ENCODE data around the gene HOXA4. TPM values are rescaled to one million over a fixed set of nuclear protein-coding genes. Genes with fewer than 3 reads are reported as not detected.

HOXA4 gene
- not detected in 2 replicates for total RNA-seq

GRCh38 chr7:27130540-27131389, at the start of gene HOXA4:
Gene HOXA4, minus strand, starts transcription at chr7:27130757. Its CDS starts 24 bp downstream, at chr7:27130733.

GRCh38 chr7:27173956-27174873, 43.7 kb upstream of the HOXA4 start, which contains the start of gene HOXA10:
Gene HOXA10, minus strand, starts transcription at chr7:27174320. Its CDS starts 14 bp downstream, at chr7:27174306.

GRCh38 chr7:27165089-27165995, 34.8 kb upstream of the HOXA4 start, which contains the start of gene HOXA9:
Gene HOXA9, minus strand, starts transcription at chr7:27165537. Its CDS starts 80 bp downstream, at chr7:27165457.

GRCh38 chr7:27156508-27156898, 25.9 kb upstream of the HOXA4 start, which contains the start of gene HOXA7:
Gene HOXA7, minus strand, starts transcription at chr7:27156675. Its CDS starts 130 bp downstream, at chr7:27156545.

GRCh38 chr7:27151931-27152815, 21.6 kb upstream of the HOXA4 start, which contains the start of gene HOXA3:
Gene HOXA3, minus strand, starts transcription at chr7:27152583. Its CDS starts 41,943 bp downstream, at chr7:27110640.

GRCh38 chr7:27147199-27148030, 16.9 kb upstream of the HOXA4 start, which contains the start of gene HOXA6:
Gene HOXA6, minus strand, starts transcription at chr7:27147774. Its CDS starts 25 bp downstream, at chr7:27147749.

GRCh38 chr7:27143023-27143949, 12.7 kb upstream of the HOXA4 start, which contains the start of gene HOXA5:
Gene HOXA5, minus strand, starts transcription at chr7:27143681. Its CDS starts 74 bp downstream, at chr7:27143607.

GRCh38 chr7:27102581-27103442, 27.7 kb downstream of the HOXA4 start, which contains the start of gene HOXA2:
Gene HOXA2, minus strand, starts transcription at chr7:27102683. Its CDS starts 183 bp downstream, at chr7:27102500.

GRCh38 chr7:27095897-27096767, 34.4 kb downstream of the HOXA4 start, which contains the start of gene HOXA1:
Gene HOXA1, minus strand, starts transcription at chr7:27096000. Its CDS starts 88 bp downstream, at chr7:27095912.

Small RNAs within 50 kb of the gene (small RNA-seq; reads per million reads assigned to genes)
- gene AC004080.5: not detected
- not detected for gene RF01977

Other genes starting within 250 kb of the HOXA4 start
- under 0.01 TPM in 1 of 2 replicates, not detected in the other for gene HOXA1, start 34.8 kb downstream of the HOXA4 start, total RNA-seq
- gene HOXA2, start 28.1 kb downstream of the HOXA4 start, total RNA-seq: 0.12 and 0.32 TPM in 2 replicates
- not detected in 2 replicates for gene HOXA5, start 12.9 kb upstream of the HOXA4 start, total RNA-seq
- gene HOXA6, start 17.0 kb upstream of the HOXA4 start, total RNA-seq: not detected in 2 replicates
- gene HOXA3, start 21.8 kb upstream of the HOXA4 start, total RNA-seq: not detected in 2 replicates
- gene HOXA7, start 25.9 kb upstream of the HOXA4 start, total RNA-seq: not detected in 2 replicates
- 0.36 TPM in 1 of 2 replicates, not detected in the other for gene HOXA9, start 34.8 kb upstream of the HOXA4 start, total RNA-seq
- gene HOXA10, start 43.6 kb upstream of the HOXA4 start, total RNA-seq: not detected in 2 replicates
- gene HOXA11, start 54.5 kb upstream of the HOXA4 start, total RNA-seq: not detected in 2 replicates
- gene HOXA13, start 69.3 kb upstream of the HOXA4 start, total RNA-seq: not detected in 2 replicates
- gene EVX1, start 112.0 kb upstream of the HOXA4 start, total RNA-seq: not detected in 2 replicates

All from hair follicle dermal papilla cell (primary cell).